ENCODE measurements around the gene PIP5KL1.

- TF ChIP-seq, protein P1, sequence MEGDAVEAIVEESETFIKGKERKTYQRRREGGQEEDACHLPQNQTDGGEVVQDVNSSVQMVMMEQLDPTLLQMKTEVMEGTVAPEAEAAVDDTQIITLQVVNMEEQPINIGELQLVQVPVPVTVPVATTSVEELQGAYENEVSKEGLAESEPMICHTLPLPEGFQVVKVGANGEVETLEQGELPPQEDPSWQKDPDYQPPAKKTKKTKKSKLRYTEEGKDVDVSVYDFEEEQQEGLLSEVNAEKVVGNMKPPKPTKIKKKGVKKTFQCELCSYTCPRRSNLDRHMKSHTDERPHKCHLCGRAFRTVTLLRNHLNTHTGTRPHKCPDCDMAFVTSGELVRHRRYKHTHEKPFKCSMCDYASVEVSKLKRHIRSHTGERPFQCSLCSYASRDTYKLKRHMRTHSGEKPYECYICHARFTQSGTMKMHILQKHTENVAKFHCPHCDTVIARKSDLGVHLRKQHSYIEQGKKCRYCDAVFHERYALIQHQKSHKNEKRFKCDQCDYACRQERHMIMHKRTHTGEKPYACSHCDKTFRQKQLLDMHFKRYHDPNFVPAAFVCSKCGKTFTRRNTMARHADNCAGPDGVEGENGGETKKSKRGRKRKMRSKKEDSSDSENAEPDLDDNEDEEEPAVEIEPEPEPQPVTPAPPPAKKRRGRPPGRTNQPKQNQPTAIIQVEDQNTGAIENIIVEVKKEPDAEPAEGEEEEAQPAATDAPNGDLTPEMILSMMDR (conservative IDR thresholded peaks at IDR 0.05; ENCODE audit: low read length) = no peak
- no peak for TF ChIP-seq EZH2phosphoT487 (IDR thresholded peaks at IDR 0.05; ENCODE audit: borderline replicate concordance)
Measured at GRCh38 chr9:127927201-127927987, 3.2 kb downstream of the PIP5KL1 start.
